GM19397 (cell line): Measurements from ENCODE around the gene KXD1.

Experiments
- ATAC-seq: cut with Tn5 transposase; IDR thresholded peaks from one replicate; pipeline ENCODE4 v1.9.1; 2021; ENCODE audit warnings: mild to moderate bottlenecking, moderate library complexity; ENCODE audit not compliant: unreplicated experiment

The KXD1 gene

DNA sequence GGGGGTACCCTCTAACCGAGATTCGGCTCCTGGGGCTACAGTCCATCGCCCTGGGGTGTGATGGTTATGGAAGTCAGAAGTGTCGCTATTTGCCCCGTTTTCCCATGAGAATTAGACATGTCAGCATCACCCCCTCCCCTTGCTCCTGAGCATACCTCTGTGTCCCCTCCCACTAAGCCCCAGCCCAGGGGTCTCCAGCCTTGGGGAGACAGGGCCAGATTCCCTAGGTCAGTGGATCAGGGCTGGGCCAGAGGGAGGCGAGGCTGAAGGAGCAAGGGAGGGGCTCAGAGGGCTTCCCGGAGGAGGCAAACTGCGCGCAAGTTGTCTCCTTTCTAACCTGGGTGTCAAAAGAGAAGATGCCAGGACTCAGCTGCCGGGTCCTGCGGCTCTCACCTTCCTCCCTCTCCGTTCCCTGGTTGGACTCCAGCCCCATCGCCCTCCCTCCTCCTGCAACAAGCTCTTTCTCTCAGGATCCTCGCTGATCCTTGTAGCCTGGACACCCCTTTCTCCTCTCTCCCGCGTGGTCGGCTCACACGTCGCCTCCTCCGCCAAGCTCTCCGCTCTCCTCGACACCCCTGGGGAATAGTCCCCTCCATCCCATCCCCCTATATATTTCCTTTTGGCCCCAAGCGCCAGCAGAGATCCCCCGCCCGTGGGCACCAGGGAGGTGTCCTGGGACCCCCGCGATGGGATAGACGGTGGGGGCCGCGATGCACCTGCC lies 54.5 kb downstream of the KXD1 start:
- no peak for ATAC-seq

DNA sequence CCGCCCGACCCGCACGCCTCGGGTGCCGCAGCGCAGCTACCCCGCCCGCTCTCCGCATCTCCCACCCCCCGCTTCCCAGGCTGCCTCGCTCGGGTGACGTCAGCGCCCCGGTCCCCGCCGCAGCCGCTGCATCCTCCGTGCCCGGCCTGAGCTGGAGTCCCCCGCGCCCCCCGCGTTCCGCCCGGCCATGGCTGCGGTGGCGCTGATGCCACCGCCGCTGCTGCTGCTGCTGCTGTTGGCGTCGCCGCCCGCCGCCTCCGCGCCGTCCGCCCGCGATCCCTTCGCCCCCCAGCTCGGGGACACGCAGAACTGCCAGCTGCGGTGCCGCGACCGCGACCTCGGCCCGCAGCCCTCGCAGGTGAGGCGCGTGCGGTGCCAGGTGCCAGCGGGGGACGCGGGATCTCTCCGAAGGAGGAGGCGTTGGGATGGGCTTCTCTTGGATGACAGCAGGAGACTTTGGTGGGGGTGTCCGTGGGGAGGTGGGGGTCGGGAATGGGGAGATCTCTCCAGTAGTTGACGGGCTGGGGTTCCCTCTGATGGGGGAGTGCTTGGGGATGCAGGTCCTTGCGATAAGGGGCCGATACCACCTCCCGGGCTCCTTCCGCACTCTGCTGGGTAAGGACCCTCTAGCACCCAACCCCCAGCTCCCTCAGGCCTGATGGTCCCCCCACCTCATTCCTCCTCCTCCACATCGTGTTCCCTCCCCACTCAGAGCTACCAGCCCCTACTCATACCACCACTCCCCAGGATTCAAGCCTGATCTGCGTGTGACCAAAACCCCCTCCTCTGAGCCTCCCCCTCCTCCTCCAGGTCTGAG lies 55.3 kb downstream of the KXD1 start, which contains the start of gene TMEM59L:
TMEM59L (plus strand) TSS at position 99 of the 817 bp plus-strand sequence; CDS start at position 188, 89 bp downstream.
- no peak for ATAC-seq

DNA sequence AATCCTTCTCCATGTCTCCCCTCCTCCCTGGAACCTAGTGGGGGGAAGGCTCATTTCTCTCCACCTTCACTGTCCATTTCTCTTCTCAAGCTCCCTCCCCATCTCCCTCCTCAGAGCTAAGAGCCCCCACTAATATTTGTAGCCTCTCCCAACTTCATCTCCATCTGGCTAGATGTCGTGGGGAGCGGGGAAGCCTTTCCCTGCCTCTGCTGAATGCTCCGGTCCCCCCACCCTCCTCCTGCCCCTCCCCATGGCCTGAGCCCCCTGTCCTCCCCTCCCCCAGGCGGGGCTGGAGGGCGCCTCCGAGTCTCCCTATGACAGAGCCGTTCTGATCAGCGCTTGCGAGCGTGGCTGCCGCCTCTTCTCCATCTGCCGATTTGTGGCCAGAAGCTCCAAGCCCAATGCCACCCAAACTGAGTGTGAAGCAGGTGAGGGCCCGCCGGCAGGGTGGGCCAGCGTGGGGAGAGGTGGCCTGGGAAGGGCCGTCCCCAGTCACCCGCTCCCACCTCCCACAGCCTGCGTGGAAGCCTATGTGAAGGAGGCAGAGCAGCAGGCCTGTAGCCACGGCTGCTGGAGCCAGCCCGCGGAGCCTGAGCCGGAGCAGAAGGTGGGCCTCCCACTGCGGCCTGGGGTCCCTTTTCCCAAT lies 56.0 kb downstream of the KXD1 start:
- no peak for ATAC-seq

- ATAC-seq: no peak
Measured at GRCh38 chr19:18616023-18616422, 58.4 kb downstream of the KXD1 start.

DNA sequence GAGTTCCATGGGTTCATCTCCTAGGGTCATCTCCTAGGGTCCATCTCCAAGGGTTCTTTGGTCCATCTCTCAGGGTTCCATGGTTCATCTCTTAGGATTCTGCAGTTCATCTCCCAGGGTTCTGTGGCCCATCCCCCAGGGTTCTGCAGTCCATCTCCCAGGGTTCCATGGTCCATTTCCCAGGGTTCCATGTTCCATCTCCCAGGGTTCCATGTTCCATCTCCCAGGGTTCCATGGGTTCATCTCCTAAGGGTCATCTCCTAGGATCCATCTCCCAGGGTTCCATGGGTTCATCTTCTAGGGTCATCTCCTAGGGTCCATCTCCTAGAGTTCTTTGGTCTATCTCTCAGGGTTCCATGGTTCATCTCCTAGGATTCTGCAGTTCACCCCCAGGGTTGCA lies 59.9 kb downstream of the KXD1 start:
- no peak for ATAC-seq

DNA sequence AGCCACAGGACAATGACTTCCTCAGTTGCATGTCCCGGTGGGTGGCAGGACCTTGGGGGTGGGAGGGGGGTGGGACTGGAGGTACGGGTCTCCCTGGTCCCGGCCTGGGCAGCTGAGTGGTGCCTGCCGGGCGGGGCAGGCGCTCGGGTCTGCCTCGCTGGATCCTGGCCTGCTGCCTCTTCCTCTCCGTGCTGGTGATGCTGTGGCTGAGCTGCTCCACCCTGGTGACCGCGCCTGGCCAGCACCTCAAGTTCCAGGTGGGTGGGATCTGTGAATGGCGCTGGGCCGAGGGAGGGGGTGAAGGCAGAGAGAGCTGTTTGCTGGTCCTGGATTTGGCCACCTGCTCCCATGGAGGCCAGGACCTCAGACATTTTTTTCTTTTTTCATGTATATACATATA lies 60.6 kb downstream of the KXD1 start:
- ATAC-seq: no peak
